Measurements from ENCODE around the gene GPR156.

The GPR156 gene

DNA sequence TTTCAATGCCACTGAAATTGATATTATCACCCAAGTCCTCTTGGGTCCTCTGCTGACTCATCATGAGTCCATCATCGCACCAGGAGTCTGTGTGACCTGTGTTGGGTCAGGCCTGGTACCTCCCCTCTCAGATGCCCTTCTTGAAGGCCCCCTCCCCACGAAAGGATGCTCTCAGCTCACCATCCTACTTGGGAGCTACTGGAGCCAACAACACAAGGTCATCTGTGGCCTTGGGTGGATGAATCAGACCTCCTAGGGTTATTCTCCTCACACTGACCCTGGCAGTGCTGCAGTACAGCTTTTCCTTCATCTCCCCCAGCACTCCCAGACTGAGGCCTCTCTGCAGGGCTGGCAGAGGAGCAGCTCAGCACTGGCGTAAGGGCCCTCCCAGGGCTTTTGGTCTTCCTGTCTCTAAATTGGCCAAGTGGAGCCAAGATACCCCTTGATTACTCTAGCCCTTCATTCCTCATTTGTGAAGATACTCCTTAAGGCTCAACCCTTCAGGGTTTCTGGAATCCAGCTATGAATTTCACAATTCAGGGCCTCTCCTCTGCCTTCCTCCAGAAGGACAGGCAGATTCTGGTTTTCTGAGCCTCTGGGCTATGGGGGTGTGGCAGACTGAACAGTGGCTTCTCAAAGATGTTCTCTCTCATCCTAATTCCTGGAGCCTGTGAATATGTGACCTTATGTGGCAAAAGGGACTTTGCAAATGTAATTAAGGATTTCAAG lies 110.0 kb downstream of the GPR156 start:
- no peak overlapping the region for H3K4me3 ChIP-seq (ENCODE audit: low read depth, low read length)
- TF ChIP-seq, protein P1, sequence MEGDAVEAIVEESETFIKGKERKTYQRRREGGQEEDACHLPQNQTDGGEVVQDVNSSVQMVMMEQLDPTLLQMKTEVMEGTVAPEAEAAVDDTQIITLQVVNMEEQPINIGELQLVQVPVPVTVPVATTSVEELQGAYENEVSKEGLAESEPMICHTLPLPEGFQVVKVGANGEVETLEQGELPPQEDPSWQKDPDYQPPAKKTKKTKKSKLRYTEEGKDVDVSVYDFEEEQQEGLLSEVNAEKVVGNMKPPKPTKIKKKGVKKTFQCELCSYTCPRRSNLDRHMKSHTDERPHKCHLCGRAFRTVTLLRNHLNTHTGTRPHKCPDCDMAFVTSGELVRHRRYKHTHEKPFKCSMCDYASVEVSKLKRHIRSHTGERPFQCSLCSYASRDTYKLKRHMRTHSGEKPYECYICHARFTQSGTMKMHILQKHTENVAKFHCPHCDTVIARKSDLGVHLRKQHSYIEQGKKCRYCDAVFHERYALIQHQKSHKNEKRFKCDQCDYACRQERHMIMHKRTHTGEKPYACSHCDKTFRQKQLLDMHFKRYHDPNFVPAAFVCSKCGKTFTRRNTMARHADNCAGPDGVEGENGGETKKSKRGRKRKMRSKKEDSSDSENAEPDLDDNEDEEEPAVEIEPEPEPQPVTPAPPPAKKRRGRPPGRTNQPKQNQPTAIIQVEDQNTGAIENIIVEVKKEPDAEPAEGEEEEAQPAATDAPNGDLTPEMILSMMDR (IDR thresholded peaks at IDR 0.05; ENCODE audit: insufficient read depth, low read depth, low read length, missing control alignments), result no peak
- no peak for DNase-seq (ENCODE audit: low read depth)

DNA sequence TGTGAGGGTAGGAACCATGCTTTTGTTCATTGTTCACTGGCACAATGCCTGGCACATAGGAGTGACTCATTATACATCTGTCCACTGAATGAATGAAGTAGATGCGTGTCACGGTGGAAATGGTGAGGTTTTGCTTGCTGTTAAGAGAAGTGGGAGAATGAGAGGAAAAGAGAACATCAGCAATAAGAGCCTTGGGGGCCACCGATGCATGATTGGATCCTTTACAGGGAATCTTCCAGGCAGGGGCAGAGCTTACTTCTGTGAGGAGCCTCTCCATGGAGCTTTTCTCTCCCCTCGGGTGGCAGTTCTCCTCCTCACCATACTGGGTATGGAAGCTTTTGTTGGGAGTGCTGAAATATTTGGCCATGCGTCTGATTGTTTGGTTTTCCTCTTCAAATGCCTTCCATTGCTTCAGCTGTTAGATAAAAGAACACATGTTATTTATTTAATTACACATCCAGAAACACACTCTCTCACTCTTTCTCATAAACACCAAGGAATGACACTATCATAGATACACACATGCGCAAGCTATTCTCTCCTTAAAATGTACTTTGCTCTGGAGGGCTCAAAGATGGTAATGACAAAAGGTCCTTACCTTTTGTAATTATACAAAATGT lies 111.9 kb downstream of the GPR156 start:
- H3K4me3 ChIP-seq (ENCODE audit: low read depth, low read length), result no peak overlapping the region
- DNase-seq (ENCODE audit: low read depth), result no peak
- TF ChIP-seq, protein P1 (IDR thresholded peaks at IDR 0.05; ENCODE audit: insufficient read depth, low read depth, low read length, missing control alignments), result no peak

DNA sequence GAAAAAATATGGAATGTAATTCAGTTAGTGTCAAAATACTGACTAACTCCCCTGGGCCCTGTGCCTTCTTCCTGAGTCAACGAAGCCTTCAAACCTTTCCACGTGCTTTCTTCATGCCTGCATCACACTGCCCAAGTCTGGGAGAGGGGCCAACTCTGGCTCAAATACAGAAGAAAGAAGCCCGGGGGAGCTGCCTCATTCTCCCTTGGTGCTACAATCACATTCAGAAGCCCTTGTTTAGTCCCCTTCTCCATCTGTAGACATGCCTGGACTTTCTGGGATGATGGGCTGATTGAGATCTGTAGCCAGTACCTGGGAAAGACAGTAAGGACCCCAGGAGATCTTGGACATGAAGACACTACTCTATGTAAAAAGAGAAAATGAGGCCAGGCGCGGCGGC lies 113.0 kb downstream of the GPR156 start:
- TF ChIP-seq, protein P1 (IDR thresholded peaks at IDR 0.05; ENCODE audit: insufficient read depth, low read depth, low read length, missing control alignments), result no peak
- DNase-seq (ENCODE audit: low read depth), result no peak
- H3K4me3 ChIP-seq (ENCODE audit: low read depth, low read length), result no peak overlapping the region

DNA sequence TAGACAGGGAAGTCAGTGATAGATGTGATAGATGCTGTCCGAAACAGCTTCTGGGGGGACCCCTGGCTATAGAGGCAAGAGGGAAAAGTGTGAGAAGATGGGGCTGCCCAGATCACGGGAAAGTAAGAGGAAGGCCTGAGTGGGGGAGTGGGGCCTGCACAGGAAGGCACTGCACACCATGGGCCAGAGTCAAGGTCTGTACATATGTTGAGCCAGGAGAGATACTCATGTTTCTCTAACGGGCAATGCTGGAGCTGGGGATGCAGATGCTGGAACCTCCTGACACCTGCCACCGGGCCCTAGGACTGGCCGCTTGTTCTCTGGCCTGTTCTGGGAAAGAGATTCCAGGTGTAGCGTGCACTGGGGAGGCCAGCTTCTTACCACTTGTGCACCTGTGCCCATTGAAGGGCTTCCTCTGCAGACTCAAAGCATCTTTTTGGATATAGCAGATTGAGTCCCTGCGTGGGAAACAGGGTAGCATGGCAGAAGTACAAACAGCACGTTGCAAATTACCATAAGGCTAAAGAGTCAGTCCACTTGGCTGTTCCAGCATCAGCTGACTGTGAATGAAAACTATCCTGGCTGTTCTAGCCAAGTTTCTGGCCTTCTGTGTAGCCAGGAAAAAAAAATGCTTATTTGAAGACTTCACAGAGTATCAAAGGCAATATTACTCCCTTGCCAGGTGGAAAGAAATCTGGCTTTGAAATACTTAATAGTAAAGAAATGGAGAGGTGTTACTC lies 113.7 kb downstream of the GPR156 start:
- DNase-seq (ENCODE audit: low read depth), result no peak

DNA sequence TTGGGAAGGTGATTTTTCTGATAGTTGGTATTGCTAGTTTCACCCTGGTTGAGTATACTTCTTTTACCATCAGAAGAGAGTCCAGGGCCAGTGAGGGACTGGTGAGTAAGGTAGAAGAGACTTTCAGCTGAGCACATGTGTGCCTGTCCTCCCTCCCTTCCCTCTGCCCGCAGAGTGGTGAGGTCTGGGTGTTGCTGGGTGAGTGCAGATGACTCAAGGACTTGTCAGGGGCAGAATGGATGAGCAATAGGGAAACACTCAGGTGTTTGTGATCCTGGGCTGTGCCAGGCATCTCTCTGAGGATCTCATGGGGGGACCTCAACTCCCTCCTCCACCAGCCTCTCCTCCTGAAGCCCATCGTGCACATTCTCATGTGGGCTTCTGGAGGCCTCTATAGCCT lies 114.8 kb downstream of the GPR156 start:
- TF ChIP-seq, protein P1 (IDR thresholded peaks at IDR 0.05; ENCODE audit: insufficient read depth, low read depth, low read length, missing control alignments), result no peak
- DNase-seq (ENCODE audit: low read depth), result no peak
- no peak overlapping the region for H3K4me3 ChIP-seq (ENCODE audit: low read depth, low read length)

More for the DNA sequence above, 113.7 kb downstream of the GPR156 start:
- TF ChIP-seq, protein P1 (IDR thresholded peaks at IDR 0.05; ENCODE audit: insufficient read depth, low read depth, low read length, missing control alignments), result no peak
- H3K4me3 ChIP-seq (ENCODE audit: low read depth, low read length), result no peak overlapping the region

DNA sequence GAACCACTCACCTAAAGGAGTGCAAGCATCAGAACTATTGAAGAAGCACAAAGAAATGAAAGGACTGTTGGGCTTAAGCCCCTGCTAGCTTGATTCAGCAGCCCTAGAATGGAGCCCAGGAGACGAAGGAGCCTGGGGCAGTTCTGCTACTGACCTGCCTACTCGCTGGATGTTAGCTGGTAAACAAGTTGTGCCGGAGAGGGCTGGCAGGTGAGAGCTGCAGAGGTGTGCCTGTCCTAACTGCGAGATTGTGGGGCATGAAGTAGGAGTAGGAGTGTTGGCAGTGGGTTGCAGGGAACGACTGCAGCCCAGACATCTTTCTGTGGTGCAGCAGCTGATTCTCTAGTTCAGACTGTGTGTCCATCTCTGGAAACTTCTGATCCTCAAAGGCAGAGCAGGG lies 115.6 kb downstream of the GPR156 start:
- no peak for DNase-seq (ENCODE audit: low read depth)
- TF ChIP-seq, protein P1 (IDR thresholded peaks at IDR 0.05; ENCODE audit: insufficient read depth, low read depth, low read length, missing control alignments), result no peak
- H3K4me3 ChIP-seq (ENCODE audit: low read depth, low read length), result no peak overlapping the region

Measured in GM12865 (cell line).